SHP77 (cell line): ENCODE data around the gene SOS2.
A peak's percentile ranks its signal among the peaks of the same experiment; 100 is the strongest.

Source experiments
- DNase-seq, 2 experiments: peaks; one replicate each; lab custom pipeline; 2025; lab: John Stamatoyannopoulos, UW

The SOS2 gene

DNA sequence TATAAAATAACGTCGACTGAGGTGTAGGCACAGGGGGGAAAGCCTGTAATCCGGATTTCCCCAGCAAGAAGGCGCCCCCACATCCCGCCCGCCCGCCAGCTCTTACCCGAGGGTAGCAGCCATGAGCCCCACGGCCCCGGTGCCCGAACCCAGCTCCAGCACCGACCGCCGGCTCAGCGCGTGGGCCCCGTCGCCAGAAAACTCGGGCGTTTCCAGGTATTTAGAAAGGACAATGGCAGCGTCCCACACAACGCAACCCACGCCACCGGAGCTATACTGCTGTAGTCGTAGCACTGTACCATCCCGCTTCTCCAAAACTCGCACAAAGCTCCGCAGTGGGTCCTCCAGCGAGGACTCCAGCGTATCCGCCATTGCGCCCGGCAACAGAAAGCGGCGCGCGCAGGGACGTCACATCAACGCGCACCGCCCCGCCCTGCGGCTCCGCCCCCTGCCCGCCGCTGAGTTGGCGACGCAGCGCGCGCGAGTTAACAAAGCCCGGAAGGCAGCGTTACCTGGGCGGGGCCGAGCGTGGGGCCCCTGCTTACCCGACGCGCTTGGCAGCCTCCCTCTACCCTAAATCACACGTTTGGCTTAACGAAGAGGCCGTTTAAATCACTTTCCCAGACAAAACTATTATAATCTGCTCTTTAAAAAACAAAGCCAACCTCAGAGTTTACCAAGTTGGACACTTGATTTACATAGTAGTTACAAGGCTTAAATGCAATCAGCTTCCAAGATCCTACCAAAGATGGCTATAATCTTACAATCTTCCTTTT, 115.0 kb downstream of the SOS2 start, which contains the start of gene VCPKMT:
TSS of gene VCPKMT (minus strand) at position 392 of the 776 bp plus-strand sequence. CDS start at position 372, 20 bp downstream.
- DNase-seq: peak; percentile 89 to 95

DNA sequence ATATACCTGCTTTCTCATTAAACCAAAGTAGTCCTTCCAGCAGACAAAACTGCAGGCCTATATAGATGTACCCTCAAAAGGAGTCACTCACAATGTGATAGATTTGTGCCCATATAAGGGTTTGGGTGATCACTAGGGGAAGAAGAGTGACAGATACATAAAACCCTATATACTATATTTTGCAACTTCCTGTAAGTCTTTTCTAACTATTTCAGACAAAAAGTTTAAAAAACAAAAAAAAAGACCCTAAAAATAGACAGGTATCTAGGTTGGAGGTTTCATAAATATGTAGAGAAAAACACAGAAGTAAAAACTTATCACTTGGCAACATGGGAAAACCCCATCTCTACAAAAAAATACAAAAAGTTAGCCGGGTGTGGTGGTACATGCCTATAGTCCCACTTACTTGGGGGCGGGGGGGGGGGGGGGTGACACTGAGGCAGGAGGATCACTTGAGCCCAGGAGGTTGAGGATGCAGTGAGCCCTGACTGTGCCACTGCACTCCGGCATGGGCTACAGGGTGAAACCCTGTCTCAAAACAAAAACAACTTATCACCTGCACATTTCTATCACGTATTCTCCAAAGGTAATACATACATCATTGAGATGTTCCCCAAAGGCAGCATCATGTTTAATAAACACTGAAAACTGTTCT, 117.9 kb downstream of the SOS2 start:
- no peak for DNase-seq

DNA sequence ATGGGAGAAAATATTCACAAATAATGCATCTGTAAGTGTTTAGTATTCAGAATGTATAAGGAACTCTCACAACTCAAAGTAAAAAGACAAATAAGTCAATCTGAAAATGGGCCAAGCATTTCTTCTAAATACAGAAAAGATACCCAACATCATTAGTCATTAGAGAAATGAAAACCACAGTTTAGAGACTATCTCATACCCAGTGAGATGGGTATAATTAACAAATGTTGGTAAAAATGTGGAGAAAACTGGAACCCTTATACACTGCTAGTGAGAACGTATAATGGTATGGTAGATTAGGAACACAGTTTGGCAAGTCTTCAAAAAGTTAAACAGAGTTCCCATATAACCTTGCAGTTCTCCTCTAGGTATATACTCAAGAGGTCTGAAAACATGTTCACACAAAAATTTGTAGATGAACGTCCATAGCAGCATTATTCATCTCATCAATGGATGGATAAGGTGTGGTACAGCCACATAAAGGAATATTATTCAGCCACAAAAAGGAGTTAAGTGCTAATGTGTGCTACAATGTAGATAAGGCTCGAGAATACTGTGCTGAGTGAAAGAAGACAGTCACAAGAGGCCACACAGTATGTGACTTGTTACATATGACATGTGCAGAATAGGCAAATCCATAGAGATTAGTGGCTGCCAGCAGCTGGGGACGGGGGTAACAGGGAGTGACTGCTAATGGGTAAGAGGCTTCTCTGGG, 120.9 kb downstream of the SOS2 start:
- no peak for DNase-seq

DNA sequence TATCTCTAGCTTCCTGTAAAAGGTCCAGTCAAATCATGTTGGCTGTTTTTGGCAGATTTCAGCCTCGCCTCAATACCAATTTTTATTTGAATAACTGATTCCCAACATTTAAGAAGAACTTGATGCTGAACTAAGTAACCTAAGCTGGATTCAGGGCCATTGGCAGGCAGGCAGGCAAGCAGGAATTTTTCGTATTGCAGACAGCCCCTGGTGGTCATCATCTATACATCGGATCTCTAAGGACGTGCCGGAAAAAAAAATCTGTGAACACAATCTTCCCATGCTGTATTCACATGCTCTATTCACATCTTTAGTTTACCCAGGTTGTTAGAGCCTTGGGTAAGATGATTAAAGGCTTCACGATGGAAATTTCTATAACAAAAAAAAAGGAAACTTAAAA, 122.0 kb downstream of the SOS2 start:
- no peak for DNase-seq

DNA sequence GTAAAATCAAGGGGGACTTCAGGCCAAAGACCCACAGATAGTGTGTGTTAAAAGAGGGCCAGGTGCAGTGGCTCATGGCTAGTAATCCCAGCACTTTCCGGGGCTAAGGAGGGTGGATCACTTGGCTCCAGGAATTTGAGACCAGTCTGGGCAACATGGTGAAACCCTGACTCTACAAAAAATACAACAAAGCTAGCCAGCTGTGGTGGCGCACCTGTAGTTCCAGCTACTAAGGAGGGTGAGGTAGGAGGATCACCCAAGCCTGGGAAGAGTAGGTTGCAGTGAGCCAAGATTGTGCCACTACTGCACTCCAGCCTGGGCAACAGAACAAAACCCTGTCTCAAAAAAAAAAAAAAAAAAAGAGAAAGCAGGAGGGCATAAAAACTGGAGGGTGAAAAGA, 123.5 kb downstream of the SOS2 start:
- no peak for DNase-seq

DNA sequence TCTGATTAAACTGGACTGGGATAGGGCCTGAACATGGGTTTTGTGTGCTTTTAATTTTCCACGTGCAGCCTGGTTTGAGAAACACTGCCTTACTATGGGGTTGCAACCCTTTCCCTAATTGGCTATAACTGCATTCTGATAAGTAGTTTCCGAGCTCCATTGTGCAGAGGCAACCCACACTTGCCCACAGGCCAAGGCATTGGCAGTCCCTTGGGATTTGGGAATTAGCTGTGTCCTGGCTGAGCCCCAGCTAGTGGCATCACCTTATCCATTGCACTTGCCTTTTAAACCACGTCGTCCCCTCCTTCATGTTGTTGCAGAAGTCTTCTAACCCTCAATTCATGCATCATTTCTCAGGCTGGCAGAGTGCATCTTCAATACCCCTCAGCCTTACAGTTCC, 125.2 kb downstream of the SOS2 start:
- DNase-seq: no peak

DNA sequence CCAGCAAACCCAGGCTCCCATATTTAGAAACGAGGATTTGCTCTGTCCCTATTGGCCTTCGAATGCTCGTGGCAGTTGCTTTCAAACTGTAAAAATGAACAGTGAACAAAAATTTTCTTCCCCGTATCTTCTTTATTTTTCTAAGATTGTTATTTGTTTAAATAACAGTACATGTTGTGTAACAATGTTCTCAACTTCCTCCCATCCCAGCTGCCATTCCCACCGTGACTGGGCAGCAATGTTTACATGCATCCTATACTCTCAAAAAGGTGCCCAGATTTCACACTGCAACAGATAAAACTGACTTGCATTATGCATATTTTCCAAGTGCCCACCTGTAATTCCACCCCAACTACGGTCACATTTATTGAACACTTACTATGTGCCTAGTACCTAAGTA, 127.8 kb downstream of the SOS2 start:
- DNase-seq: no peak

DNA sequence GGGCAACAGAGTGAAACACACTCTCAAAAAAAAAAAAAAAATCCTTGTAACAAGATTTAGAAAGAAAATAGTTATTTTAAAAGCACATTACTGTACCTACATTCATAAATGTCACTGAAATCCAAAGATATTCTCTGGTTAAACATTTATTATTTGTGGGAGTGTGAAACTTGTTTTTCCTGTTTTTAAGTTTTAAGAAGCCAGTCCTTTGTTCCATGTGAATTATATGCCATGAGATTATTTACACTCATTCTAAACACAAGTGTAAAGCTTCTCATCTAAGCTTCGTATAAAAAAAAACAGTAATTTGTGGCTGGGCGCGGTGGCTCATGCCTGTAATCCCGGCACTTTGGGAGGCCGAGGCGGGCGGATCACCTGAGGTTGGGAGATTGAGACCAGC, 130.0 kb downstream of the SOS2 start:
- no peak for DNase-seq

DNA sequence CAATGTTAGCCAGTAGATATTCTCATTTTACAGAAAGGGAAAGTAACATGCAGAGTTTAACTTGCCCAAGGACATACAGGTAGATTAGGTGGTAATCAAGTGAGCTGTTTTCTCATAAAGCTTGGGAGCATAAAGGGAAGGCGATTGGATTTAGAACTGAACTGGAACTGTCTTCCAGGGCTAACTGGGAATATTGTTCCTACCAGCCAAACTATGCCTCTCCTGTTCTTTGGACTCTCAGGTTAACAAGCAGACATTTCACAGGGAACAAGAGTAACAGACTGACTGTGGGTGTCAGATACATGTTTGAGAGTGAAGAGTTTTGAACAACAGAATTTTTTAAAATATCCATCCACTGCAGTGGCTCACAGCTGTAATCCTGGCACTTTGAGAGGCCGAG, 130.6 kb downstream of the SOS2 start:
- DNase-seq: no peak

DNA sequence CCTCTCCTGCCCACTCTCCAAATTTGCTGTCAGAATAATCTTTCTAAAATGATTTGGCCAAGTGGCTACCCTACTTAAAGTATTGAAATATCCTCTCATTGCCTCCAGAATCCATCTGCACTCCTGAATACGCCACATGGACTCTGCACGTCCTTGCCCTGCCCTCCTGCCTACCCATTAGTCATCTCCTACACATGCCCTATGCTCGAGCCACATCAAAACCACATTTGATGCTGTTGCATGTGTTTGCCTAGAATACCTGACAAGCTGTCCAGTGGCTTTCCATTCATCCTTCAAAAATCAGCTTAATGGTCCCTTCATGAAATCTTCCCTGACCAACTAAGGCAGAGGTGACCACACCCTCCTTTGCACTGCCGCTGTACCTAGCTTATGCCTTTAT, 132.0 kb downstream of the SOS2 start:
- DNase-seq: no peak

DNA sequence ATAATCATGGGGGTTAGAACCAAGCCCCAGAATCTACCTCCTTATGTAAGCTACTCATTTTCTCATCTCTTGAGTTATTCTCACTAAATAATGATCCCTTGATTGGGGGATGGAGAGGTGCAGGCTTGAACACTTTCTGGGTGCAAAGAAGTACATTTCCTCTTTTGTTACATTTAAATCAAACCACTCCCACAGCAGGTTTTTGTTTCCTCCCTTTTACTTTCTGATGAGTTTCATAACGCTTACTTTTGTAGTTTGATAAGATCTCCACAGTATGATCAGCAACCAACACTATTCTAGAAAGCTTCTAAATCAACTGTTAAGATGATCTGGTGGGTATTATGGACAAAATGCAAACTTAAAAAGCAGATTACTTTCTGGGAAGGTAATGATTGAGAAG, 135.5 kb downstream of the SOS2 start:
- no peak for DNase-seq

DNA sequence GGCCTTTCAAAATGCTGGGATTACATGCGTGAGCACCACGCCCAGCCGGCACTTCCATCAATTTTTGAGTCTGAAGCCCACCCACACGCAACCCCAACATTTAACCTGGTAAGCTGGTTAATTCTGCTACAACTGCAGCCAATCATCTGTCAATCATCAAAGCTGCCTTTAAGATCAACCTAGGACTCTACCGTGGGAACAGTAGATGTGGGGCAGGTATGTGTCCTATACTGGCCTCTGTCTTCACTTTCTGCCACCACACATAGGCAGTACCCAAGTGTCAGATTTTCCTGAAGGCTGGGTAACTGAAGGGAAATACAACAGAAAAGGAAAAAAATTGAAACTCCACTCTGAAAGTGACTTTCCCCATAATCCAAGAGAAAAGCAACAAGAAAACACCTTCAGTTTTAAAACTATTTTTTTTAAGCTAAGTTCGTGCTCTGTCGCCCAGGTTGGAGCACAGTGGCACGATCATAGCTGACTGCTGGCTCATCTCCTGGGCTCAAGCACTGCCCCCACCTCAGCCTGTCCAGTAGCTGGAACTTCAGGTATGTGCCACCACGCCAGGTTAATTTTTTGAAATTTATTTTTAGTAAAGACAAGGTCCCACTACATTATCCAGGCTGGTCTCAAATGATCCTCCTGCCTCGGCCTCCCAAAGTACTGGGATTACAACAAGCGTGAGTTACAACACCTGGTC, 137.2 kb downstream of the SOS2 start:
- no peak for DNase-seq

DNA sequence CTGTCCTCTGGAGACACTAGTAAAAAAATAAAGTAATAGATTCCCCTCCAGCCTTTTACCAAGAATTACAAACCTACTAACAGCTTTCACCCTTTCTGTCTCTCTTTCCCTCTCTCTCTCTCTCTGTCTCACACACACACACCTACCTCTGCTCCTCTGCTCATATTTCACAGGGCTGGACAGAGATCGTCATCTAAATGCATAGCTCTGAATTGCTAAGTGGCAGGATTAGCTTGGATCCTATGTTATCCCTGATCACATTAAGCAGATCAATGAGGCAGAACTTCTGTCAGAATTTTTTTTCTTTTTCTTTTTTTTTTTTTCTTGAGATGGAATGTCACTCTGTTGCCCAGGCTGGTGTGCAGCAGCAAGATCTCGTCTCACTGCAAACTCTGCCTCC, 137.9 kb downstream of the SOS2 start:
- no peak for DNase-seq

DNA sequence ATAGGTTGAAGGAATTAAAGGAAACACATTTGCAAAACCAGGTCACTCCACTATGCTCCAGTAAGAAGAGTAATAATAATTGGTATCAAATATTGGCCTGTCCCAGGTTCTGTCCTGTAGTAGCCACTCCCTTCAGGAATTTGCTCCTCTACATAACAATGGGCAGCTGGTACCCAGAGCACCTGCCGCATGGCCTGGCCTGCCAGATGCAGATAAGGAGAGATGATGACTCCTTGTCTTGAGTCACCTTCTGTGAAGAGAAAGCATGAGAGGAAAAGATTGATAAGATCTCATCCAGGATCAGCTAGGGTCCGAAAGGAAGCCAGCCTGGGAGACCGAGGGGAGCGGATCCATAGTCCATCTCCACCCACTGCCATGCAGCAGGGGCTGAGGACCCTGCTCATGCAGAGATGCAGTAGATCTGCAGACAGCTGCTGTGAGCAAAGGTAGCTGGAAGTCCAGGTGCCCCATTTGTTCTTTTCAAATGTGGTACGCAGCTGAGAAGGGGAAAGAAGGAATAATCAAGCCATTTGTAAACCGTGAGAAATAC, 139.3 kb downstream of the SOS2 start:
- no peak for DNase-seq

DNA sequence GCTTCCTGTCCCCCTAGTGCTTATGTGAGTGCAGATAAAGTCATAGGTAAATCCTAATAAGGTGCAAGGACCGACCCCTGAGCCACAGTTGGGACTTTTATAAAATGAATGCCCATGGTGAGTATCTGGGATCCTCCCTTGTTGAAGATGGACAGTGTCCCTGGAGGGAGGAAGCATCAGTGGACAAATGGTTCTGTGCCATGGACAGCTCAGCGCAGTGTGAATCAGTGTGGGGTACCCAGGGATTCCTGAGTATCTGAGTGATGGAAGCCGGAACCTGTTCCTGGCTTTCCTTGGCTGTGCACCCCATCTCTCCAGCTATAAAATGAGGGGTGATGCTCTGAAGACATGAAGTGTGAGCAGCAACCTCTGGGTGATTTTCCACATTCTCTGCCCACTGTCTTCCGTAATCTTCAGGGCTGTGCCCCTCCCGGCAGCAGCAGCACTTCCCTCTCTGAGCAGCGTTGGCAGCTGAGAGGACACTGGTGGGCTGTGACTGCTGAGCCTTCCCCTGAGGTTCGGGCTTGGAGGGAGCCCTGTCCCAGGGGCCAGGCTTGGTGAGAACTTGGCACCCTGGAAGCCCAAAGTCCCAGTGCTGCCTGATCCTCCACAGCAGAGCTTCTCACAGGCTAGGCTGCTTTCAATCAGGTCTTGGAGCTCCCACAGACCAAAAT, 140.0 kb downstream of the SOS2 start:
- no peak for DNase-seq

DNA sequence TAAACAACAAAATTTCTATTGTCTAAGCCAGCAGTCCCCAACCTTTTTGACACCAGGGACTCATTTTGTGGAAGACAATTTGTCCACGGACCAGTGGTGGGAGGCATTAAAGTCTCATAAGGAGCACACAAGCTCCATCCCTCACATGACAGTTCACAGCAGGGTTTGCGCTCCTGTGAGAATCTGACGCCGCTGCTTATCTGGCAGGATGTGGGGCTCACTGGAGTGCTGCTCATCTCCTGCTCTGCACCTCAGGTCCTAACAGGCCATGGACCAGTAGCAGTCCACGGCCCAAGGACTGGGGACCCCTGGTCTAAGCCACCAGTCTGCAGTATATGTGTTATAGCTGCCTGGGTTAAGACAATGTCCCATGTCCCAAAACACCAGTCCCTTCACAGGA, 142.2 kb downstream of the SOS2 start:
- no peak for DNase-seq

DNA sequence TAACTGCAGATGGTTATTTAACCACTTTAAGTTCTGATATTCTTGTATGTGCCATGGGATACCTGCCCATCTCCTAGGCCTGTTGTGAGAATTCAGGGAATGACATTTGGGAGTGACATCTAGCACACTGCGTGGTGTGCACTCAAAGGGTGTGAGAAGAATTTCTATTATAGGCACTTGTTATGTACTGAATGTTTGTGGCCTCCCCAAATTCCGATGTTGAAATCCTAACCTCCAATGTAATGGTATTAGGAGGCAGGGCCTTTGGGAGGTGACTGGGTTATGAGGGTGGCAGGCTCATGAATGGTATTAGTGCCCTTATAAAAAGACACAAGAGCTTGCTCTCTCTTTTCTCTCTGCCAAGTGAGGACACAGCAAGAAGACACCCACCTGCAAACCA, 142.6 kb downstream of the SOS2 start:
- DNase-seq: no peak

DNA sequence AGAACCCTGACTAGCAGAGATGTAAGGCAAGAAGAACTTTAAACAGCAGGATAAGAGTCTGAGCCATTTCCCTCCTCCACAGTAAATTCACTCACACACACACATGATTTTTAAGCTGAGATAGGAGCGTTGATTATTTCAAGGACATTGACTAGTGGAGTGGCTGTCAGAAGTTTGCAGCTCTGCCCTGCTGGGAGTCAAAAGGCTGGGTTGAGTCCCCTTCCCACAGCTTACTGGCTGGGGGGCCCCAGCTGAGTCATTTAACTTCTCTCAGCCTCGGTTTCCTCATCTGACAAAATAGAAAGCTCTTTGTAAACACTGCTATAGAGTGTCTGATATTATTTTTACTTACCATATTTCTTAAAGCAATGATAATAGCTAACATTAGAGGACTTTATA, 143.3 kb downstream of the SOS2 start:
- DNase-seq: no peak

DNA sequence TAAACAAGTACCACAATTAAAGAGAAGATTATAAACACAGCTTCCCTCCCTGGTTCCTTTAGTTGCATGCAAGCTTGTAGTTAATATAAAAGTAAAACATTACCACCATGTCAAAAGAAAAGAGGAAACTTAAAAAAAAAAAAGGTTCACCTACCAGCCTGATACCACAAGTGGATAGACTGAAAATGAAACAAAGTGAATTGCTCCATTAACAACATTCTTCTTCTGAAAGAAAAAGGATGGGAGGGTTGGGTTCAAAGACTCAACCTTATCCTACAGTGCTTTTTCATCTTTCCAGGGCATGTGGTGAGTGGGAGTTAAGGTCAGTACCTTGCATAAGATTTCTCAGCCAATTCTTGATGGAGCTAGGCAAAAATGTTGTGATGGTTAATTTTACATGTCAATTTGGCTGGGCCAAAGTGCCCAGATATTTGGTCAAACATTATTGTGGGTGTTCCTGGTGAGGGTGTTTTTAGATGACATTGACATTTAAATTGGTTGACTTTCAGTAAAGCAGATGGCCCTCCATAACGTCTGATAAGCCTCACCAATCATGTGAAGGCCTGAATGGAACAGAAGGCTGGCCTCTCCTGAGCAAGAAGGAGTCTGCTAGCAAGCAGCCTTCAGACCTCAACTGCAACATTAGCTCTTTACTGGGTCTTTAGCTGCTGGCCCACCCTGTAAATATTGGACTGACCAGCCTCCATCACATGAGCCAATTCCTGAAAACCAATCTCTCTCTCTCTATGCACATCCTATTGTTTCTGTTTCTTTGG, 143.8 kb downstream of the SOS2 start:
- DNase-seq: no peak

DNA sequence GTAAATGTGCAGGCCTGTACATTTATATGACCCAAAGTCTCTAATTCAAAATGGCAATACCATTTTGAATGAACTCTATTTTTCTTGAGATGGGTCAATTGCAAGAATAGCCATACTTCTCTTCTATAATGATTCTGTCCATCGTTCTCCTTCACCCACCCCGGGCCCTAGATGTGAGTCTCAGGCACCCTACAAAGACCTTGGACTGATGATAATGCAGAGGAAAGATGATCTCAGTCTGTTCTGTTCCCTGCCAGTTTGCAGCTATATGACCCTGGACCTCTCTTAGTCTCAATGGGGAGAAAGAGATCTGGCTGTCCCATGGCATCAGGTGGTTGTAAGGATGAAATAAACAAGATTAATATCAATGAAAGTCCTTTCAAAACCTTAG, 145.1 kb downstream of the SOS2 start:
- no peak for DNase-seq
